SK-N-SH (cell line): Measurements from ENCODE around the gene ARHGEF4. TPM values are rescaled to one million over a fixed set of nuclear protein-coding genes. Genes with fewer than 3 reads are reported as not detected.

Source experiments
- CTCF ChIA-PET: fragments of 300-600, 350-600 bp; formaldehyde crosslinking; extraction: SDS; loops from one replicate; lab custom pipeline; 2021; lab: Yijun Ruan, JAX
- POLR2A ChIA-PET: fragments of 350-600 bp; sonication (Branson Sonifier 250); formaldehyde crosslinking; extraction: SDS; loops from one replicate; lab custom pipeline; 2020; ENCODE audit warnings: antibody characterized with exemption, inconsistent platforms; lab: Yijun Ruan, JAX
- DNase-seq: peaks from one replicate; pipeline ENCODE4 v3.0.0; 2012
- H2AFZ ChIP-seq: fragments of 200-600 bp; sonication (generic); 2 replicates; pipeline ENCODE4 v1.8.1; 2016; ENCODE audit warnings: antibody characterized with exemption, mild to moderate bottlenecking, low read depth
- H3F3A ChIP-seq: fragments of 200-600 bp; sonication (generic); replicated peaks from 2 replicates; pipeline ENCODE3; 2016; ENCODE audit warnings: antibody characterized with exemption, mild to moderate bottlenecking; ENCODE audit not compliant: insufficient read depth
- H3K27ac ChIP-seq, 2 experiments: fragments of 200-500 bp in 1 of 2; fragments of 200-600 bp in 1 of 2; sonication (Bioruptor generic) in 1 of 2; sonication (generic), shearing (Covaris generic) in 1 of 2; 2 replicates each; pipeline versions ENCODE4 v1.5.1 to v1.6.1; 2014 to 2016; ENCODE audit warnings: low read depth in 2 of 2, inconsistent platforms in 1 of 2, low read length in 1 of 2, mild to moderate bottlenecking in 1 of 2, mixed read lengths in 1 of 2
- H3K27me3 ChIP-seq: fragments of 200-600 bp; sonication (generic), shearing (Covaris generic); 2 replicates; pipeline ENCODE4 v1.6.1; 2016; ENCODE audit warnings: mixed run types; ENCODE audit not compliant: insufficient read depth
- H3K36me3 ChIP-seq, 2 experiments: fragments of 200-500 bp in 1 of 2; fragments of 200-600 bp in 1 of 2; sonication (Bioruptor generic) in 1 of 2; sonication (generic) in 1 of 2; replicated peaks in 1 of 2; 2 replicates each; pipeline versions ENCODE3 to v1.5.1; 2014 to 2016; ENCODE audit warnings: low read length in 1 of 2, mild to moderate bottlenecking in 1 of 2; ENCODE audit not compliant: insufficient read depth in 2 of 2, control insufficient read depth in 1 of 2
- H3K4me1 ChIP-seq, 2 experiments: fragments of 200-500 bp in 1 of 2; fragments of 200-600 bp in 1 of 2; sonication (Bioruptor generic) in 1 of 2; sonication (generic), shearing (Covaris generic) in 1 of 2; 2 replicates each; pipeline versions ENCODE4 v1.5.1 to v1.6.1; 2014 to 2016; ENCODE audit warnings: low read depth in 1 of 2, low read length in 1 of 2, mixed run types in 1 of 2; ENCODE audit not compliant: insufficient read depth in 2 of 2, control insufficient read depth in 1 of 2
- H3K4me2 ChIP-seq: fragments of 200-600 bp; sonication (generic), shearing (Covaris generic); 2 replicates; pipeline ENCODE4 v1.6.1; 2017; ENCODE audit warnings: mixed run types
- H3K4me3 ChIP-seq, 2 experiments: fragments of 200-500 bp in 1 of 2; fragments of 200-600 bp in 1 of 2; sonication (Bioruptor generic) in 1 of 2; sonication (generic), shearing (Covaris generic) in 1 of 2; 2 replicates each; pipeline versions ENCODE4 v1.5.1 to v1.8.1; 2014 to 2016; ENCODE audit warnings: low read depth in 2 of 2, inconsistent platforms in 1 of 2, low read length in 1 of 2, mild to moderate bottlenecking in 1 of 2, mixed read lengths in 1 of 2, moderate library complexity in 1 of 2
- H3K79me2 ChIP-seq: fragments of 200-600 bp; sonication (generic); 2 replicates; pipeline ENCODE4 v1.8.1; 2017; ENCODE audit warnings: mild to moderate bottlenecking; ENCODE audit not compliant: insufficient read depth
- H3K9ac ChIP-seq: fragments of 200-600 bp; sonication (generic); 2 replicates; pipeline ENCODE4 v1.6.1; 2017; ENCODE audit warnings: mixed run types
- H3K9me2 ChIP-seq: fragments of 200-600 bp; sonication (generic); 2 replicates; pipeline ENCODE4 v1.6.1; 2017; ENCODE audit warnings: mixed run types
- H3K9me3 ChIP-seq: fragments of 200-600 bp; sonication (generic); 2 replicates; pipeline ENCODE4 v1.6.1; 2017; ENCODE audit warnings: mixed run types, mild to moderate bottlenecking, moderate library complexity
- H4K20me1 ChIP-seq: fragments of 200-600 bp; sonication (generic); 2 replicates; pipeline ENCODE4 v1.6.1; 2017; ENCODE audit warnings: mild to moderate bottlenecking, mixed run types; ENCODE audit not compliant: insufficient read depth
- CHD2 ChIP-seq: fragments of 150-350 bp; IDR thresholded peaks from 2 replicates; pipeline ENCODE4 v1.6.1; 2018; ENCODE audit warnings: low read length; ENCODE audit not compliant: partially characterized antibody
- ELF1 ChIP-seq: IDR thresholded peaks from 2 replicates; pipeline ENCODE4 v1.4.0; 2012
- EP300 ChIP-seq, 2 experiments: IDR thresholded peaks; 2 replicates each; pipeline versions ENCODE4 v1.4.0 to v1.6.1; 2012; ENCODE audit warnings: borderline replicate concordance in 1 of 2, low read depth in 1 of 2, low read length in 1 of 2
- EZH2phosphoT487 ChIP-seq: fragments of 200-600 bp; sonication (generic); IDR thresholded peaks from 2 replicates; pipeline ENCODE4 v1.6.1; 2017; ENCODE audit warnings: low read depth, mixed run types, mild to moderate bottlenecking, antibody characterized with exemption, moderate library complexity, borderline replicate concordance
- FOXM1 ChIP-seq: IDR thresholded peaks from 2 replicates; pipeline ENCODE4 v1.4.0; 2012; ENCODE audit warnings: low read depth, mild to moderate bottlenecking
- GABPA ChIP-seq: IDR thresholded peaks from 2 replicates; pipeline ENCODE4 v1.4.0; 2012; ENCODE audit warnings: low read depth, mild to moderate bottlenecking
- IRF3 ChIP-seq: fragments of 150-350 bp; IDR thresholded peaks from 2 replicates; pipeline ENCODE4 v1.6.1; 2016; ENCODE audit warnings: mild to moderate bottlenecking, low read depth, low read length
- JUND ChIP-seq: IDR thresholded peaks from 2 replicates; pipeline ENCODE4 v1.4.0; 2012
- NRF1 ChIP-seq: IDR thresholded peaks from 2 replicates; pipeline ENCODE4 v1.6.1; 2012; ENCODE audit warnings: low read depth, mild to moderate bottlenecking, low read length
- POLR2AphosphoS5 ChIP-seq: IDR thresholded peaks from 2 replicates; pipeline ENCODE4 v1.6.1; 2012; ENCODE audit warnings: low read depth, low read length
- RCOR1 ChIP-seq: fragments of 150-350 bp; IDR thresholded peaks from 2 replicates; pipeline ENCODE4 v1.6.1; 2017; ENCODE audit warnings: antibody characterized with exemption, low read length
- REST ChIP-seq: IDR thresholded peaks from 2 replicates; pipeline ENCODE4 v1.6.1; 2012; ENCODE audit warnings: mild to moderate bottlenecking, low read depth, low read length, moderate library complexity
- RFX5 ChIP-seq: IDR thresholded peaks from 2 replicates; pipeline ENCODE4 v1.6.1; 2012; ENCODE audit warnings: mild to moderate bottlenecking, improper control_type of control experiment, low read length
- SMC3 ChIP-seq: IDR thresholded peaks from 2 replicates; pipeline ENCODE4 v1.6.1; 2012; ENCODE audit warnings: low read depth, low read length, improper control_type of control experiment
- TEAD4 ChIP-seq: IDR thresholded peaks from 2 replicates; pipeline ENCODE4 v1.4.0; 2012; ENCODE audit warnings: mild to moderate bottlenecking, borderline replicate concordance; ENCODE audit not compliant: insufficient read depth
- USF1 ChIP-seq: IDR thresholded peaks from 2 replicates; pipeline ENCODE4 v1.4.0; 2012; ENCODE audit warnings: low read depth, borderline replicate concordance
- YY1 ChIP-seq: IDR thresholded peaks from 2 replicates; pipeline ENCODE4 v1.4.0; 2012; ENCODE audit warnings: low read depth, mild to moderate bottlenecking
- WGBS: methylation state at CpG from one replicate; pipeline ENCODE4 v1.1.6; 2017; ENCODE audit warnings: low lambda C conversion rate; 5-methylcytosine and 5-hydroxymethylcytosine counted together
- polyA plus RNA-seq, 3 experiments: library from polyadenylated mRNA; depleted of rRNA; stranded (reverse); fragments of >200 nt; gene quantifications; 2 replicates each; pipeline ENCODE4 v1.2.3, GENCODE V29; 2012
- TF ChIP-seq, protein P1 (sequence below): IDR thresholded peaks from 2 replicates; pipeline ENCODE4; 2012
- TF ChIP-seq, protein P2 (sequence below): IDR thresholded peaks from 2 replicates; pipeline ENCODE4 v1.4.0; 2012; ENCODE audit warnings: low read depth
- TF ChIP-seq, protein P3 (sequence below): fragments of 200-600 bp; sonication (generic); IDR thresholded peaks from 2 replicates; pipeline ENCODE4 v1.6.1; 2017; ENCODE audit warnings: antibody characterized with exemption, mild to moderate bottlenecking, moderate library complexity

ARHGEF4 gene
- polyA plus RNA-seq, 1 of the 3 experiments (the other 2 are of a cell fraction) = 2.3 TPM

DNA sequence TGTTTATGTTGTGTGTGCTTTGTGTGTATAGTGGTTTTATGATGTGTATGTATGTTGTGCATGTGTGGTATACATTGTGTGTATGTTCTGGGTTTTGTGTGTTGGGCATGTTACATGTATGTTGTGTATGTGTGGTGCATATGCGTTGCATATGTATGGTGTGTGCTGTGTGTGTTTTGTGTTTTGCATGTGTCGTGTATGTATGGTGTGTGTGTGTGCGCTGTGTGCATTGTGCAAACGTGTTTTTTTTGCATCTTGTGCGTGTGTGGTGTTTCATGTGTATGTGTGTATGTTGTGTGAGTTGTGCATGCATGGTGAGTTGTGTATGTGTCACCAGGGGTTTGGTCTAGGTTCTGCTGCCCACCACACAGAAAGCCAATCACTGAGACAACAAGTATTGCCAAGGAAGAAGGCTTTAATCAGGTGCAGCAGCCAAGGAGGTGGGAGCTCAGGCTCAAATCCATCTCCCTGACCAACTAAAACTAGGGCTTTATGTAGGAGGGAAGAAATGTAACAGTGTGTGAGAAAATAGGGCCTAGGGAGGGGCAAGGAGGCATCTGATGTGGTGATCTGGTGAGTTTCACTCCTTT lies 140.8 kb downstream of the ARHGEF4 start:
- Histone ChIP-seq H3K4me1 (no peaks in the 10 kb centered on the region), H3K9me3 (no peaks in the 10 kb centered on the region), H3K27me3 (no peaks in the 10 kb centered on the region), H4K20me1 (no peaks in the 10 kb centered on the region), H3K9me2 (no peaks in the 10 kb centered on the region), H2AFZ (no peak overlapping the region), H3K27ac (no peak overlapping the region), H3K4me3 (no peak overlapping the region), H3K9ac (no peak overlapping the region), H3K36me3 (no peaks in the 10 kb centered on the region), H3K79me2 (no peaks in the 10 kb centered on the region), H3F3A (no peaks in the 10 kb centered on the region), H3K4me2 (no peak overlapping the region)
- ChIA-PET CTCF (interaction anchor here (0.9 kb wide), 1 partner anchor 180 kb away, joined by 3 read pairs; no protein-coding TSS in a partner anchor), POLR2A (no interaction called here)
- TF ChIP-seq, protein P1, sequence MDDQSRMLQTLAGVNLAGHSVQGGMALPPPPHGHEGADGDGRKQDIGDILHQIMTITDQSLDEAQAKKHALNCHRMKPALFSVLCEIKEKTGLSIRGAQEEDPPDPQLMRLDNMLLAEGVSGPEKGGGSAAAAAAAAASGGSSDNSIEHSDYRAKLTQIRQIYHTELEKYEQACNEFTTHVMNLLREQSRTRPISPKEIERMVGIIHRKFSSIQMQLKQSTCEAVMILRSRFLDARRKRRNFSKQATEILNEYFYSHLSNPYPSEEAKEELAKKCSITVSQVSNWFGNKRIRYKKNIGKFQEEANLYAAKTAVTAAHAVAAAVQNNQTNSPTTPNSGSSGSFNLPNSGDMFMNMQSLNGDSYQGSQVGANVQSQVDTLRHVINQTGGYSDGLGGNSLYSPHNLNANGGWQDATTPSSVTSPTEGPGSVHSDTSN = no peak
- TF ChIP-seq REST = no peak
- TF ChIP-seq FOXM1 = no peak
- TF ChIP-seq, protein P2, sequence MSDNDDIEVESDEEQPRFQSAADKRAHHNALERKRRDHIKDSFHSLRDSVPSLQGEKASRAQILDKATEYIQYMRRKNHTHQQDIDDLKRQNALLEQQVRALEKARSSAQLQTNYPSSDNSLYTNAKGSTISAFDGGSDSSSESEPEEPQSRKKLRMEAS = no peak
- TF ChIP-seq YY1 = no peak
- no peak for TF ChIP-seq IRF3
- TF ChIP-seq RFX5 = no peak
- TF ChIP-seq POLR2AphosphoS5 = no peak
- TF ChIP-seq TEAD4 = no peak
- no peak for TF ChIP-seq EP300 (IDR thresholded peaks at IDR 0.05; ENCODE audit: borderline replicate concordance in 1 of 2, low read depth in 1 of 2, low read length in 1 of 2)
- TF ChIP-seq GABPA = no peak
- no peak for TF ChIP-seq RCOR1
- TF ChIP-seq EZH2phosphoT487 = no peak
- TF ChIP-seq USF1 = no peak
- TF ChIP-seq CHD2 = no peak
- TF ChIP-seq NRF1 = no peak
- no peak for TF ChIP-seq JUND
- no peak for TF ChIP-seq SMC3
- TF ChIP-seq ELF1 = no peak
- TF ChIP-seq, protein P3, sequence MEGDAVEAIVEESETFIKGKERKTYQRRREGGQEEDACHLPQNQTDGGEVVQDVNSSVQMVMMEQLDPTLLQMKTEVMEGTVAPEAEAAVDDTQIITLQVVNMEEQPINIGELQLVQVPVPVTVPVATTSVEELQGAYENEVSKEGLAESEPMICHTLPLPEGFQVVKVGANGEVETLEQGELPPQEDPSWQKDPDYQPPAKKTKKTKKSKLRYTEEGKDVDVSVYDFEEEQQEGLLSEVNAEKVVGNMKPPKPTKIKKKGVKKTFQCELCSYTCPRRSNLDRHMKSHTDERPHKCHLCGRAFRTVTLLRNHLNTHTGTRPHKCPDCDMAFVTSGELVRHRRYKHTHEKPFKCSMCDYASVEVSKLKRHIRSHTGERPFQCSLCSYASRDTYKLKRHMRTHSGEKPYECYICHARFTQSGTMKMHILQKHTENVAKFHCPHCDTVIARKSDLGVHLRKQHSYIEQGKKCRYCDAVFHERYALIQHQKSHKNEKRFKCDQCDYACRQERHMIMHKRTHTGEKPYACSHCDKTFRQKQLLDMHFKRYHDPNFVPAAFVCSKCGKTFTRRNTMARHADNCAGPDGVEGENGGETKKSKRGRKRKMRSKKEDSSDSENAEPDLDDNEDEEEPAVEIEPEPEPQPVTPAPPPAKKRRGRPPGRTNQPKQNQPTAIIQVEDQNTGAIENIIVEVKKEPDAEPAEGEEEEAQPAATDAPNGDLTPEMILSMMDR = no peak
- DNase-seq = no peak
- 67% methylated on average over 5 of the region's 5 CpGs for WGBS
